KG1 (cell line): ENCODE measurements around the gene JPH4.

Experiments
- DNase-seq: peaks from one replicate; lab custom pipeline; 2025; lab: John Stamatoyannopoulos, UW

Gene JPH4

GRCh38 chr14:23579739-23580138, 1.1 kb upstream of the JPH4 start:
- DNase-seq = no peak

- DNase-seq = no peak
Measured at GRCh38 chr14:23579311-23579630, 681 bp upstream of the JPH4 start.

- DNase-seq = no peak
Measured at GRCh38 chr14:23577710-23578392, 739 bp downstream of the JPH4 start.

GRCh38 chr14:23577004-23577681, 1.4 kb downstream of the JPH4 start:
- DNase-seq = no peak

GRCh38 chr14:23573384-23574015, 5.1 kb downstream of the JPH4 start:
- no peak for DNase-seq

GRCh38 chr14:23572836-23573235, 5.8 kb downstream of the JPH4 start:
- no peak for DNase-seq

GRCh38 chr14:23572524-23572828, 6.1 kb downstream of the JPH4 start:
- DNase-seq = no peak

GRCh38 chr14:23571701-23572523, 6.7 kb downstream of the JPH4 start:
- peak; percentile 5 for DNase-seq

GRCh38 chr14:23570806-23571483, 7.6 kb downstream of the JPH4 start:
- DNase-seq = no peak

- no peak for DNase-seq
Measured at GRCh38 chr14:23569443-23570151, 9.0 kb downstream of the JPH4 start.

GRCh38 chr14:23568600-23569331, 9.8 kb downstream of the JPH4 start:
- peak; percentile 40 for DNase-seq

GRCh38 chr14:23568021-23568599, 10.5 kb downstream of the JPH4 start:
- no peak for DNase-seq

GRCh38 chr14:23567186-23568020, 11.2 kb downstream of the JPH4 start, which contains the start of gene AP1G2:
TSS of gene AP1G2 (minus strand) at chr14:23567791. CDS start at chr14:23567314, 477 bp downstream.
- peak; percentile 95 for DNase-seq

GRCh38 chr14:23566778-23567185, 11.8 kb downstream of the JPH4 start:
- DNase-seq = no peak

- no peak for DNase-seq
Measured at GRCh38 chr14:23566112-23566777, 12.3 kb downstream of the JPH4 start.

- no peak for DNase-seq
Measured at GRCh38 chr14:23565626-23566025, 13.0 kb downstream of the JPH4 start.

- no peak for DNase-seq
Measured at GRCh38 chr14:23564876-23565275, 13.7 kb downstream of the JPH4 start.

- no peak for DNase-seq
Measured at GRCh38 chr14:23564181-23564812, 14.3 kb downstream of the JPH4 start.
